A549 (cell line): ENCODE data around the gene IFT43. TPM values are rescaled to one million over a fixed set of nuclear protein-coding genes. Genes with fewer than 3 reads are reported as not detected.

Experiments used
- ATAC-seq, 2 experiments: fragments of 200-7000 bp in 1 of 2; fragments of >200 bp in 1 of 2; cut with Nextera tagmentation in 1 of 2; cut with Tn5 transposase in 1 of 2; 3 replicates each; pipeline versions ENCODE4 v1.8.0 to v1.9.1; 2018 to 2020; ENCODE audit warnings: mild to moderate bottlenecking in 1 of 2, moderate library complexity in 1 of 2
- CTCF ChIA-PET: fragments of 300-600 bp; sonication (Branson Sonifier 250); formaldehyde crosslinking; extraction: SDS; loops from one replicate; lab custom pipeline; 2021; ENCODE audit warnings: antibody characterized with exemption, inconsistent platforms; lab: Yijun Ruan, JAX
- POLR2A ChIA-PET: fragments of 350-600 bp; formaldehyde crosslinking; extraction: SDS; loops from one replicate; lab custom pipeline; 2021; ENCODE audit warnings: antibody characterized with exemption, inconsistent platforms; lab: Yijun Ruan, JAX
- DNase-seq, 2 experiments: peaks; one replicate each; pipeline versions ENCODE4 v3.0.0 to v3.0.0-alpha.2; 2011 to 2016; ENCODE audit warnings: low read depth in 1 of 2, low spot score in 1 of 2
- FAIRE-seq: peaks from 2 replicates; lab custom pipeline; 2011; peaks lifted over from hg19 to GRCh38; lab: Jason Lieb, UNC
- H3K27ac ChIP-seq, 2 experiments: fragments of >200 bp; sonication (Bioruptor Twin); formaldehyde crosslinking; 3 replicates each; pipeline ENCODE4 v1.5.1; 2016 to 2017
- H3K4me1 ChIP-seq: fragments of >200 bp; sonication (Bioruptor Twin); formaldehyde crosslinking; 3 replicates; pipeline ENCODE4 v1.6.1; 2016
- H3K4me2 ChIP-seq: fragments of >200 bp; sonication (Bioruptor Twin); formaldehyde crosslinking; 3 replicates; pipeline ENCODE4 v1.6.1; 2016
- H3K4me3 ChIP-seq: fragments of >200 bp; sonication (Bioruptor Twin); formaldehyde crosslinking; 3 replicates; pipeline ENCODE4 v1.5.1; 2016
- H3K9me3 ChIP-seq: fragments of >200 bp; sonication (Bioruptor Twin); formaldehyde crosslinking; 3 replicates; pipeline ENCODE4 v1.6.1; 2016
- ATOH8 ChIP-seq: fragments of 250-450 bp; sonication (Bioruptor Pico); IDR thresholded peaks from 2 replicates; pipeline ENCODE4 v1.5.0; 2020; ENCODE audit warnings: low read depth, mild to moderate bottlenecking, moderate library complexity
- BHLHE40 ChIP-seq: IDR thresholded peaks from 2 replicates; pipeline ENCODE4 v1.6.1; 2012; ENCODE audit warnings: low read depth, low read length, inconsistent platforms
- CHD4 ChIP-seq: fragments of 200-600 bp; sonication (generic); IDR thresholded peaks from 2 replicates; pipeline ENCODE4 v1.6.1; 2016; ENCODE audit warnings: antibody characterized with exemption, mild to moderate bottlenecking, borderline replicate concordance
- CTCF ChIP-seq: fragments of >200 bp; sonication (Bioruptor Twin); formaldehyde crosslinking; IDR thresholded peaks from 3 replicates; pipeline ENCODE4 v1.5.1; 2016
- EHF ChIP-seq: fragments of 250-450 bp; sonication (Bioruptor Pico); IDR thresholded peaks from 2 replicates; pipeline ENCODE4 v1.5.0; 2020; ENCODE audit warnings: mild to moderate bottlenecking
- FOXS1 ChIP-seq: fragments of 250-450 bp; sonication (Bioruptor Pico); IDR thresholded peaks from 2 replicates; pipeline ENCODE4 v1.5.0; 2020; ENCODE audit warnings: mild to moderate bottlenecking, moderate library complexity
- JUN ChIP-seq, 2 experiments: fragments of >200 bp; sonication (Bioruptor Twin); formaldehyde crosslinking; IDR thresholded peaks; 2 replicates in 1 of 2; 3 replicates in 1 of 2; pipeline ENCODE4 v1.6.1; 2016 to 2017
- MAFK ChIP-seq: fragments of 450-650 bp; IDR thresholded peaks from 2 replicates; pipeline ENCODE4 v1.6.1; 2014; ENCODE audit not compliant: partially characterized antibody
- MAZ ChIP-seq: fragments of 150-350 bp; IDR thresholded peaks from 2 replicates; pipeline ENCODE4 v1.6.1; 2014; ENCODE audit warnings: antibody characterized with exemption, low read depth, low read length, borderline replicate concordance
- NFE2L2 ChIP-seq: fragments of 150-350 bp; conservative IDR thresholded peaks from 2 replicates; pipeline ENCODE4 v1.6.1; 2014; ENCODE audit warnings: low read length
- RAD21 ChIP-seq, 2 experiments: fragments of >200 bp in 1 of 2; sonication (Bioruptor Twin) in 1 of 2; formaldehyde crosslinking in 1 of 2; IDR thresholded peaks in 1 of 2; conservative IDR thresholded peaks in 1 of 2; 2 replicates in 1 of 2; 3 replicates in 1 of 2; pipeline ENCODE4 v1.6.1; 2012 to 2018; ENCODE audit warnings: inconsistent platforms in 1 of 2
- RARB ChIP-seq: fragments of 250-450 bp; sonication (Bioruptor Pico); IDR thresholded peaks from 2 replicates; pipeline ENCODE4 v1.8.0; 2021; ENCODE audit warnings: mild to moderate bottlenecking, moderate library complexity
- REST ChIP-seq: fragments of 200-600 bp; sonication (generic); IDR thresholded peaks from 2 replicates; pipeline ENCODE4 v1.6.1; 2016; ENCODE audit warnings: antibody characterized with exemption, mild to moderate bottlenecking, moderate library complexity
- SREBF2 ChIP-seq: fragments of 450-650 bp; IDR thresholded peaks from 2 replicates; pipeline ENCODE4 v1.6.1; 2014; ENCODE audit warnings: mild to moderate bottlenecking, moderate library complexity
- TFCP2L1 ChIP-seq: fragments of 250-450 bp; sonication (Bioruptor Pico); IDR thresholded peaks from 2 replicates; pipeline ENCODE4 v1.5.0; 2021; ENCODE audit warnings: mild to moderate bottlenecking
- ZFP36 ChIP-seq: fragments of 450-650 bp; IDR thresholded peaks from 2 replicates; pipeline ENCODE4 v1.6.1; 2014; ENCODE audit warnings: borderline replicate concordance; ENCODE audit not compliant: partially characterized antibody
- WGBS: methylation state at CpG from one replicate; pipeline ENCODE4 v1.1.6; 2017; ENCODE audit errors: missing lambda C conversion rate; 5-methylcytosine and 5-hydroxymethylcytosine counted together
- polyA plus RNA-seq, 4 experiments: library from polyadenylated mRNA; depleted of rRNA in 3 of 4; stranded (reverse); fragments of >200 nt; fragmentation: RNase III in 1 of 4; extraction: RNeasy Plus Mini Kit Qiagen cat#74134 plus additional on column Dnase treatment in 1 of 4; gene quantifications; 2 replicates in 3 of 4; 3 replicates in 1 of 4; pipeline ENCODE4 v1.2.3, GENCODE V29; 2011 to 2017
- TF ChIP-seq, protein P1 (sequence below): fragments of 250-450 bp; sonication (Bioruptor Pico); IDR thresholded peaks from 2 replicates; pipeline ENCODE4 v1.5.0; 2021; ENCODE audit warnings: mild to moderate bottlenecking, moderate library complexity, borderline replicate concordance

Gene IFT43
- polyA plus RNA-seq, 2 of the 4 experiments (the other 2 are of a cell fraction): 46.4 to 49.4 TPM

DNA sequence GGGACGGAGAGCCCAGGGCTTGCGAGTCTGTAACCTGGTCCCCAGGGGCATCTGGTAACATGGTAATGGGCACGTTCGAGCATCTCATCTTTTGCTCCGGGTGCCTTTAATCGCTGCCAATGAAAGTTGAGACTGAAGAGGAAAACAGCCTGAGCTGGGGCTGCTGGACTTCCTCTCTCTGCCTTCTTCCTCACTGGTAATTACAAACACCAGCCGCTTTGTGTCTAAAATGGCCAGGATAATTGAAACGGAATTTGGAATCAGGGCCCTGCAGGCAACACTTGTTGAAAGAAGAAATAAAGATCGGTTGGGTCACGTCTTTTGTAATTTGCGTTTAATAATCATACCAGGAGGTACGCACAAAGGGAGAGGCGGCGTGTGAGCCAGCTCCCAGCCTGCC is 114.7 kb downstream of the IFT43 start (continued):
- no peak for TF ChIP-seq REST
- no peak for TF ChIP-seq ATOH8 (CRISPR knock-in tag)
- TF ChIP-seq SREBF2: no peak
- no peak for TF ChIP-seq CTCF
- TF ChIP-seq MAZ: no peak
- no peak for TF ChIP-seq JUN (IDR thresholded peaks at IDR 0.05)
- TF ChIP-seq ZFP36: no peak
- no peak for TF ChIP-seq FOXS1
- TF ChIP-seq, all 56 proteins: peak for 0

- Histone ChIP-seq H3K4me1 (no peaks in the 10 kb centered on the region), H3K4me2 (no peak overlapping the region), H3K27ac (no peak overlapping the region), H3K4me3 (no peak overlapping the region), H3K9me3 (no peaks in the 10 kb centered on the region)
- POLR2A ChIA-PET: no interaction called here
- 57% methylated on average over 10 of the region's 10 CpGs for WGBS
- CTCF ChIA-PET: interaction anchor here (0.6 to 1.3 kb wide), 3 partner anchors 9 to 461 kb away, joined by 3 to 4 read pairs (median 3); no protein-coding TSS in a partner anchor
- DNase-seq: no peak
- no peak for ATAC-seq
- no peak for FAIRE-seq
- TF ChIP-seq RAD21 (conservative IDR thresholded peaks at IDR 0.05 in 1 of 2, IDR thresholded peaks at IDR 0.05 in 1 of 2) (peak in 1 of 2 experiments; percentile 39; a peak in 2 of 5 replicates), RARB (CRISPR knock-in tag) (no peak)
These were observed 116.1 kb downstream of the IFT43 start for GRCh38 chr14:76101391-76102379.

DNA sequence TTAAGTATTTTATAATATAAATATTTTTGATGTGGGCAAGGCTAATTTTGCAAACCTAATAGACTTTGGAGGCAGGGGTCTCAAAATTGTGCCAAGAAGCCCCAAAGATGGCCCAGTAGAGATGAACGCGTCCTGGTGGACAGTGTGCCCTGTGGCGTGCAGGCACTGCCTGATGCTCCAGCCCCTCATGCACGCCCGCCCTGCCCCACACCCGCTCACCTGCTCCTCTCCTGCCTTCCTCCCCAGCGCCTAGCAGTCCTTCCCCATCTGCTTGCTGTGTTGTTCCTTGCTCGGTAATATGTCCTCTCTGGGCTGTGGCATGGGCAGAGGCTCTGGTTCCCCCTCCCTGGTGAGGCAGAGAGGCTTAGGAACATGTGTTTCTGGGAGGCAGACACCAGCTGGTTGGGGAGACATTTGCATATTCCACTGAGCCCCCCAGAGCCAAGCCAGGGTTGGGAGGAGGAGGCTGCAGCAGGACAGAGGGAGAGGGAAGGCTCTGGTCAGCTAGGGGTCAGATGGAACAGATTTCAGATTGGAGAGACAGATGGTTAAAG is 119.3 kb downstream of the IFT43 start:
- Histone ChIP-seq H3K4me1 (no peaks in the 10 kb centered on the region), H3K27ac (no peak overlapping the region)
- CTCF ChIA-PET: interaction anchor here (1.0 kb wide), 1 partner anchor 172 kb away, joined by 3 read pairs; no protein-coding TSS in a partner anchor
- TF ChIP-seq CHD4 (no peak), BHLHE40 (no peak), EHF (CRISPR knock-in tag) (no peak), NFE2L2 (no peak), SREBF2 (no peak), MAFK (no peak), TFCP2L1 (CRISPR knock-in tag) (no peak)
- TF ChIP-seq, protein P1, sequence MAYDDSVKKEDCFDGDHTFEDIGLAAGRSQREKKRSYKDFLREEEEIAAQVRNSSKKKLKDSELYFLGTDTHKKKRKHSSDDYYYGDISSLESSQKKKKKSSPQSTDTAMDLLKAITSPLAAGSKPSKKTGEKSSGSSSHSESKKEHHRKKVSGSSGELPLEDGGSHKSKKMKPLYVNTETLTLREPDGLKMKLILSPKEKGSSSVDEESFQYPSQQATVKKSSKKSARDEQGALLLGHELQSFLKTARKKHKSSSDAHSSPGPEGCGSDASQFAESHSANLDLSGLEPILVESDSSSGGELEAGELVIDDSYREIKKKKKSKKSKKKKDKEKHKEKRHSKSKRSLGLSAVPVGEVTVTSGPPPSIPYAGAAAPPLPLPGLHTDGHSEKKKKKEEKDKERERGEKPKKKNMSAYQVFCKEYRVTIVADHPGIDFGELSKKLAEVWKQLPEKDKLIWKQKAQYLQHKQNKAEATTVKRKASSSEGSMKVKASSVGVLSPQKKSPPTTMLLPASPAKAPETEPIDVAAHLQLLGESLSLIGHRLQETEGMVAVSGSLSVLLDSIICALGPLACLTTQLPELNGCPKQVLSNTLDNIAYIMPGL (CRISPR knock-in tag): no peak
- TF ChIP-seq, all 56 proteins: peak for 0
- FAIRE-seq (no peak), ATAC-seq (no peak), DNase-seq (no peak)
- 48% methylated on average over 8 of the region's 8 CpGs for WGBS
- Histone ChIP-seq H3K9me3 (no peaks in the 10 kb centered on the region), H3K4me2 (no peak overlapping the region), H3K4me3 (no peak overlapping the region)
- POLR2A ChIA-PET: no interaction called here
